ENCODE results near the gene HTT-AS.
A peak's percentile ranks its signal among the peaks of the same experiment; 100 is the strongest.
"Not testable (repeated sequence)": the region's sequence is repeated elsewhere in the genome, so short reads cannot be mapped to it uniquely, and the experiment has no call there.

HTT-AS gene

GRCh38 chr4:3074078-3074845 is at the start of gene HTT-AS, which contains the start of gene HTT:
HTT-AS (minus strand) TSS chr4:3074538.
HTT (plus strand) TSS chr4:3074681; CDS start chr4:3074826, 145 bp downstream.
- peak; percentile 95 to 97 for DNase-seq

GRCh38 chr4:3123181-3123671 is 48.9 kb upstream of the HTT-AS start:
- DNase-seq, result no peak

GRCh38 chr4:3122081-3122563 is 47.8 kb upstream of the HTT-AS start:
- no peak for DNase-seq

DNA sequence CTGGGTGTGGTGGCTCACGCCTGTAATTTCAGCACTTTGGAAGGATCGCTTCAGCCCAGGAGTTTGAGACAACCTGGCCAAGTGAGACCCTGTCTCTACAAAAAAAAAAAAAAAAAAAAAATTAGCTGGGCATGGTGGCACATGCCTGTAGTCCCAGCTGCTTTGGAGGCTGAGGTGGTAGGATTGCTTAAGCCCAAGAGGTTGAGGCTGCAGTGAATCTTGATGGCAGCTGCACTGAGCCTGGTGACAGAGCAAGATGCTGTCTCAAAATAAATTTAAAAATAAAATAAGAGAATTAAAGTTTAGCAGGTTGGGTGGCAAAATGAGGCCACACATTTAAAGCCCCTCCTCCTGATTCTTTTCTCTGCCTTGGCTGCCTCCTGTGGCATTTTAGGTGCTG is 47.3 kb upstream of the HTT-AS start:
- DNase-seq, result no peak

GRCh38 chr4:3121110-3121509 is 46.8 kb upstream of the HTT-AS start:
- no peak for DNase-seq

GRCh38 chr4:3119464-3119863 is 45.1 kb upstream of the HTT-AS start:
- DNase-seq, result no peak

DNA sequence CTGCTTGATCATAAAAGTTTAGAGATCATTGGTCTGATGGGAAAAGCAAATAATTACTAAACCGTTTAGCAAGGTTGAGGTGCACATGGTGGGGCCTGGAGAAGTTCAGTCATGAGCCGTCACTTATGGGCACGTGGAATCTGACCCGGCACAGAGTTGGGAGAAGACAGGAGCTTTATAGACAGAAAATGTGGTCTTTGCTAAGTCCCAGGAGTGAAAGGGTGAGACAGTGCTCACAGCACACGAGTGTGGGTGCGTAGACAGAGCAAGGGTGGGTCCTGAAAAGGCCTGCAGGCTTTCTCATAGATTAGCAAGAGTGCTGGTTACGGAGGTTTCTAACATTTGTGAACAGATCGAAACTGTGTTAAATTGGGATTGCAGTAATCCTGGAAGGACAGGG is 44.0 kb upstream of the HTT-AS start:
- no peak for DNase-seq

DNA sequence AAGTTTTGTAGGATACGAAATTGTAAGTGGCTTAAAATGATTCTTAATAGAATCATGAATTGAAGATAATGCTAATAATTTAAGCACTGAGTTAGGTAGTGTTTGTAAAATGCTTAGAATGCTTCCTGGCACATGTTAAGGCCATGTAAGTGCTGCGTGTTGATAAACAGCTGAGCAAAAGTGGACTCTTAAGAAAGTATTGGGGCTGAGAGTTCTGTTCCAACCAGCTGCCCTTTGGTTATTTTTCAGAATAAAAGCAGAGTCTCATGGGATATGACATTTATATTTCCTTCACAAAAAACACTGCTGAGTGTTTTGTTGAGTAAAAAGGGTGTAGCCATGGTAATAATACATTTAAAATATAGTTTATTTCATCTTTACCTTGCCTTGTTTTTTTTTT is 42.6 kb upstream of the HTT-AS start:
- DNase-seq, result no peak

DNA sequence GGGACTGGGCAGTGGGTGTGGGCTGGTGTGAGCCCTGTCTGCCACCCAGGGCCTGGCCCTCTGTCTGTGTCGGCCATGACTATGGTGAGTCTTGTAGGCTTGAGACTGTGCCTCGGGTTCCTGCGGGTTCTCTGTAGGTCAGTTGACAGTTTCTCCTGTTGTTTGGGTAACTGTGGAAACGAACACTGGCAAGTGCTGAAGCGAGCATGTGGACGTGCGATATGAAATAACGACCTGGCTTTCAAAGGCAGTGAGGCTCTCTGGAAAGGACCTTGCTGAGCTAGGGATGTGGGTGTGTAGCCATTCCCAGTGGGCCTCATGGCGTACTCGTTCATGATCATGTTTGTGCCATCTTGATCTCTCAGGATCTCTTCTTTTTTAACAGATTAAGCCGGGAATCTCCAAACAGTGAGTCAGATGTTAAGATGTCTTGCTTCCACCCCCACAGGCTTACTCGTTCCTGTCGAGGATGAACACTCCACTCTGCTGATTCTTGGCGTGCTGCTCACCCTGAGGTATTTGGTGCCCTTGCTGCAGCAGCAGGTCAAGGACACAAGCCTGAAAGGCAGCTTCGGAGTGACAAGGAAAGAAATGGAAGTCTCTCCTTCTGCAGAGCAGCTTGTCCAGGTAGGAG is 41.4 kb upstream of the HTT-AS start:
- no peak for DNase-seq

GRCh38 chr4:3114377-3114776 is 40.0 kb upstream of the HTT-AS start:
- DNase-seq, result no peak

DNA sequence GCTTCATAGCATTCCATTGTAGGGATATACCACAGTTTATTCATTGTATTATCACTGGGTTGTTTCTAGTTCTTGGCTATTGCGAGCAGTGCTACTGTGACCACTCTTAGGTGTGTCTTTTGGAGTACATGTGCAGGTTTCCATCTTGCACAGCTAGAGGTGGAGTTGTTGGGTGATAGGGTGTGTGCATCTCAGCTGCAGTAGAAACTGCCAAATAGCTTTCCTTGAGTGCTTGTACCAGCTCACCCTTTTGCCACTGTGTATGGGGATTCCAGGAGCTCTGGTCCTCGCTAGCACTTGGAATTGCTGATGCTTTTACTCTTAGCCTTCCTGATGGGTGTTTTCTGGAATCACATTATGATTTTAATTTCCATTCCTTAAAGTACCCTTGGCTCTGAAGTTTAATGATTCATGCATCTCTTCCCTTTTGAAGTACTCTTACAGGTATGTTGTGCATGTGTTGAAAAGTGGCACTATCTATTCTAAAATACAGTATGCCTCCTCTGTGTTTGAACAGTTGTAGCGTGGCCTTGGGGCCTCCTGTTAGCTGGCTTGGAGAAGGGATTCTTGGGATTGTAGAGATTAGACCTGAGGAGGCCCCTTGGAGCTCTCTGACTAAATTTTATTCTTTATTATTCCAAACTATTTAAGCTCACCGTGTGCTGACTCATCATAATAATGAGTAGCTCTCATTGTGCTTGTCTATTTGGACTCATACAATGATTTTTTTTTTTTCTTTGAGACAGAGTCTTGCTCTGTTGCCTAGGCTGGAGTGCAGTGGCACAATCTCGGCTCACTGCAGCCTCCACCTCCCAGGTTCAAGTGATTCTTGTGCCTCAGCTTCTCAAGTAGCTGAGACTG is 38.5 kb upstream of the HTT-AS start:
- no peak for DNase-seq

- DNase-seq, result no peak
These were observed 37.9 kb upstream of the HTT-AS start for GRCh38 chr4:3112201-3112600.

DNA sequence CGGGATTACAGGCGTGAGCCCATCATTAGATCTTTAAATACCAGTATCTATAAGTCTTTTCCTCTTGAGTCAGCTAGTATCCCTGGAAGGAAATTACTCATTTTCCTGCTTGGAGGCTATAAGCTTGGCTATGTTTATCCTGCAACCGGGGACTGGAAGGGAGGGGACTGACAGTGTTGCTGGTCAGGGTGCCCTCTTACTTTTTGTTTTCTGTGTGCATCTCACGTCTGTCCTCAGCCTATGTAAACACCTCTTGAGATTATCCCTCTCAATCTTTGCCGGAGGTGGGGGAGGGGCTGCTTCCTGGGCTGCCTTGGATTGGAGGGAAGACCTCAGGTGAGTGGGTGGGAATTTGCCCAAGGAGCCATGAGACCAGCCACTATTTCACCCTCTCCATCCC is 37.1 kb upstream of the HTT-AS start:
- DNase-seq, result no peak

- DNase-seq, result no peak
These were observed 33.9 kb upstream of the HTT-AS start for GRCh38 chr4:3108211-3108610.

- DNase-seq, result no peak
These were observed 33.4 kb upstream of the HTT-AS start for GRCh38 chr4:3107691-3108121.

DNA sequence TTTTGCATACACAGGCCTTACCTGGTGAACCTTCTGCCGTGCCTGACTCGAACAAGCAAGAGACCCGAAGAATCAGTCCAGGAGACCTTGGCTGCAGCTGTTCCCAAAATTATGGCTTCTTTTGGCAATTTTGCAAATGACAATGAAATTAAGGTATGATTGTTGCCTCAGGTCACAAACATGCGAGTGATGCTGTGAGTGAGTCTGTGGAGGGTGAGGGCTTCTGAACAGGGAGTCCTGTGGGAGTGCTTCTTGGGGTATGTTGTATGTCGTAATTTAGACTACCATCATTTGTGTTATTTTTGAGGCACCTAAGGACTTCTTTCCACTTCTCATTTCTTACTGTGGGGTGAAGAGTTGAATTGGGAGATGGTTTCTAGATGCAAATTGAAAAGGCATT is 32.9 kb upstream of the HTT-AS start:
- no peak for DNase-seq

GRCh38 chr4:3106339-3107186 is 32.2 kb upstream of the HTT-AS start:
- peak; percentile 84 for DNase-seq

DNA sequence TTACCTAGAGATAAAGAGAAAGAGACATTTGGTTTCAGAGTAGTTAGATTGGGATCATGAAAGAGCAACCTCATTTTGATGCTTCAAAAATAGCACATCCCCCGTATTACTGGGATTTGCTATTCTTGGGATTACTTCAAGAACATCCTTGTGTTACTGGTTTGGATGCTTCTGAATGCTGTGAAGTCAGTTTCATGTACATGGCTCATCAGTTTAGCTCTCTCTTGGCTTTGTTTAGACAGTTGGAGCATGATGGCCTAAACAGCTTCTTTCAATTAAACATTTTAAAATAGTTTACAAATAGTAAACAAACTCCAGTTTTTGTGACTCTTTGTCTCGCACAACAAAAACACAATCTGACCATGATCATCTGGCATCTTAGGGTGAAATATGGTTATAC is 24.0 kb upstream of the HTT-AS start:
- DNase-seq, result no peak

DNA sequence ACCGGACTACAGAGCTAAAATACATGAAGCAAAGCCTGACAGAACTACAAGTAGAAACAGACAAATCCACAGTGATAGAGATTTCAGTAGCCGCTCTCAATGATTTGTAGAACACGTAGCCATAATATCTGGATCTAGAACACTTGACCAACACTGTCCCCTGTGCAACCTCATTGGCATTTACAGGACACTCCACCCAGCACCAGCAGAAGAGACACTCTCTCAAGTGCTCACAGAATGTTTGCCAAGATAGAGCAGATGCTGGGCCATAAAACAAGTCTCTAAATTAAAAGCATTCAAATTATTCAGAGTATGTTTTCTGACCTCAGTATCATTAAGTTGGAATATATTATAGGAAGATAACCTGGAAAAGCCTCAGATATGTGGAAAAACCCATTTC is 21.9 kb upstream of the HTT-AS start:
- no peak for DNase-seq

GRCh38 chr4:3094701-3095100 is 20.4 kb upstream of the HTT-AS start:
- DNase-seq, result not testable (repeated sequence)

- no peak for DNase-seq
These were observed 17.1 kb upstream of the HTT-AS start for GRCh38 chr4:3091464-3091863.

GRCh38 chr4:3087115-3087797 is 12.9 kb upstream of the HTT-AS start:
- no peak for DNase-seq
